Activated naive CD8-positive, alpha-beta T cell treated with anti-CD3 and anti-CD28 coated beads for 36 hours (primary cell): ENCODE results near the gene KIR2DL4. TPM values are rescaled to one million over a fixed set of nuclear protein-coding genes. Genes with fewer than 3 reads are reported as not detected.
"Not testable (repeated sequence)": the region's sequence is repeated elsewhere in the genome, so short reads cannot be mapped to it uniquely, and the experiment has no call there.

ENCODE experiments used
- DNase-seq: peaks from one replicate; pipeline ENCODE4 v3.0.0; 2021
- H3K27ac Mint-ChIP-seq: one replicate; pipeline ENCODE4 v1.8.0; 2022; ENCODE audit warnings: mild to moderate bottlenecking, moderate library complexity, mixed read lengths
- H3K27me3 Mint-ChIP-seq: one replicate; pipeline ENCODE4 v1.8.0; 2022; ENCODE audit warnings: mild to moderate bottlenecking, mixed read lengths
- H3K36me3 Mint-ChIP-seq: one replicate; pipeline ENCODE4 v1.8.0; 2021; ENCODE audit warnings: mild to moderate bottlenecking, mixed read lengths
- H3K4me1 Mint-ChIP-seq: one replicate; pipeline ENCODE4 v1.8.0; 2021; ENCODE audit warnings: mixed read lengths
- H3K4me3 Mint-ChIP-seq: one replicate; pipeline ENCODE4 v1.8.0; 2022; ENCODE audit warnings: mild to moderate bottlenecking, moderate library complexity, mixed read lengths
- H3K9me3 Mint-ChIP-seq: one replicate; pipeline ENCODE4 v1.8.0; 2022; ENCODE audit warnings: mixed read lengths
- total RNA-seq, 2 experiments: library from RNA; stranded (reverse); gene quantifications; one replicate each; pipeline ENCODE4 v1.2.3, GENCODE V29; 2021

The KIR2DL4 gene
- total RNA-seq, 2 experiments from 2014 or later, result not detected

- H3K27me3 Mint-ChIP-seq, result peaks cover 12% of the 10 kb centered on the region
These were observed 24.7 kb downstream of the KIR2DL4 start for GRCh38 chr19:54828064-54828463.

DNA sequence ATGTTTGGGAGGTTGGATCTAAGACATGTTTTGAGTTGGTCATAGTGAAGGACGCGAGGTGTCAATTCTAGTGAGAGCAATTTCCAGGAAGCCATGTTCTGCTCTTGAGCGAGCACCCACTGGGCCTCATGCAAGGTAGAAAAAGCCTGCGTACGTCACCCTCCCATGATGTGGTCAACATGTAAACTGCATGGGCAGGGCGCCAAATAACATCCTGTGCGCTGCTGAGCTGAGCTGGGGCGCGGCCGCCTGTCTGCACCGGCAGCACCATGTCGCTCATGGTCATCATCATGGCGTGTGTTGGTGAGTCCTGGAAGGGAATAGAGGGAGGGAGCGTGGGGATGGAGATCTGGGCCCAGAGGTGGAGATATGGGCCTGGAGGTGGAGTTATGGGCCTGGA lies 29.1 kb downstream of the KIR2DL4 start, which contains the start of gene KIR2DS4:
Gene KIR2DS4 (plus strand): TSS at position 181 of the 400 bp plus-strand sequence.
- H3K4me3 Mint-ChIP-seq, H3K27ac Mint-ChIP-seq, H3K27me3 Mint-ChIP-seq, H3K4me1 Mint-ChIP-seq, H3K9me3 Mint-ChIP-seq, DNase-seq, H3K36me3 Mint-ChIP-seq: not testable (repeated sequence)

More at GRCh38 chr19:54828064-54828463, 24.7 kb downstream of the KIR2DL4 start:
- H3K9me3 Mint-ChIP-seq, DNase-seq, H3K4me3 Mint-ChIP-seq, H3K27ac Mint-ChIP-seq, H3K4me1 Mint-ChIP-seq, H3K36me3 Mint-ChIP-seq: not testable (repeated sequence)

DNA sequence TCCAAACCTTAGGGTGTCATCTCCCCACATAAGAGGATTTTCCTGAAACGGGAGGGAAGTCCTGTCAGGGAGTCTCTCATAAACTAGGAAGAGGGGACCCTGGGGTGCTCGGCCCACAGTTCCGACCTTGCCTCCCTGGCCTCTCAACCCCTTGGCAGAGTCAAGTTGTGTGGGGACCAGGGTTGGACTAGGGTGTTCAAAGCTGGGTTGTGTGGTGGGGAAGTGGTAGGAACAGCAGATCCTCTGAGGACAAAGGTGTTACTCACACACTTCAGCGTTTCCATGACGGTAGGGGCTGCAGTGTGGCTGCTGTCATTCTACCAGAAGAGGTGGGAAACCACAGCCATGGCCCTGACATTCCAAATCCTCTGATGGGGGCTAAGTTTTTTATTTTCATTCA lies 31.7 kb downstream of the KIR2DL4 start:
- not testable (repeated sequence) for H3K36me3 Mint-ChIP-seq, H3K27ac Mint-ChIP-seq, H3K9me3 Mint-ChIP-seq, H3K4me1 Mint-ChIP-seq, H3K27me3 Mint-ChIP-seq, H3K4me3 Mint-ChIP-seq, DNase-seq

DNA sequence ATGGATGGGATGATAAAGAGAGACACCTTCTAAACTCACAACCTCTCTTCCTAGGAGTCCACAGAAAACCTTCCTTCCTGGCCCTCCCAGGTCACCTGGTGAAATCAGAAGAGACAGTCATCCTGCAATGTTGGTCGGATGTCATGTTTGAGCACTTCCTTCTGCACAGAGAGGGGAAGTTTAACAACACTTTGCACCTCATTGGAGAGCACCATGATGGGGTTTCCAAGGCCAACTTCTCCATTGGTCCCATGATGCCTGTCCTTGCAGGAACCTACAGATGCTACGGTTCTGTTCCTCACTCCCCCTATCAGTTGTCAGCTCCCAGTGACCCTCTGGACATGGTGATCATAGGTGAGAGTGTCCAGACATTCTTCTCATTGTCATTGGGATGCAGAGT lies 34.1 kb downstream of the KIR2DL4 start:
- H3K27me3 Mint-ChIP-seq, H3K27ac Mint-ChIP-seq, H3K9me3 Mint-ChIP-seq, H3K4me3 Mint-ChIP-seq, H3K4me1 Mint-ChIP-seq, DNase-seq, H3K36me3 Mint-ChIP-seq: not testable (repeated sequence)

- H3K4me1 Mint-ChIP-seq, H3K36me3 Mint-ChIP-seq, H3K4me3 Mint-ChIP-seq, H3K27me3 Mint-ChIP-seq, DNase-seq, H3K27ac Mint-ChIP-seq, H3K9me3 Mint-ChIP-seq: not testable (repeated sequence)
These were observed 39.8 kb downstream of the KIR2DL4 start for GRCh38 chr19:54843171-54843570.

DNA sequence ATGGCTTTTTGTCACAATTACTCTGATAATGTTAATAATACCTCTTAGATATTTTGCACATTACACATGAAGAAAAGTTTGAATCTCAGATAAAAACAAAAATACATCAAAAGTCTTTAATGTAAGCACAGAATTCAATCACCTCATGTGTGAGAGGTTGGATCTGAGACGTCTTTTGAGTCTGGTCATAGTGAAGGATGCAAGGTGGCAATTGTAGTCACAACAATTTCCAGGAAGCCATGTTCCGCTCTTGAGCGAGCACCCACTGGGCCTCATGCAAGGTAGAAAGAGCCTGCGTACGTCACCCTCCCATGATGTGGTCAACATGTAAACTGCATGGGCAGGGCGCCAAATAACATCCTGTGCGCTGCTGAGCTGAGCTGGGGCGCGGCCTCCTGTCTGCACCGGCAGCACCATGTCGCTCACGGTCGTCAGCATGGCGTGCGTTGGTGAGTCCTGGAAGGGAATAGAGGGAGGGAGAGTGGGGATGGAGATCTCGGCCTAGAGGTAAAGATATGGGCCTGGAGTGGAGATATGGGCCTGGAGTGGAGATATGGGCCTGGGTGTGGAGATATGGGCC lies 46.7 kb downstream of the KIR2DL4 start, which contains the start of gene KIR3DL2:
Gene KIR3DL2 (plus strand): TSS at position 383 of the 580 bp plus-strand sequence. CDS start 33 bp downstream, at position 416.
- not testable (repeated sequence) for DNase-seq, H3K4me1 Mint-ChIP-seq, H3K9me3 Mint-ChIP-seq, H3K4me3 Mint-ChIP-seq, H3K27ac Mint-ChIP-seq, H3K36me3 Mint-ChIP-seq
- H3K27me3 Mint-ChIP-seq, result peaks cover 10% of the 10 kb centered on the region

DNA sequence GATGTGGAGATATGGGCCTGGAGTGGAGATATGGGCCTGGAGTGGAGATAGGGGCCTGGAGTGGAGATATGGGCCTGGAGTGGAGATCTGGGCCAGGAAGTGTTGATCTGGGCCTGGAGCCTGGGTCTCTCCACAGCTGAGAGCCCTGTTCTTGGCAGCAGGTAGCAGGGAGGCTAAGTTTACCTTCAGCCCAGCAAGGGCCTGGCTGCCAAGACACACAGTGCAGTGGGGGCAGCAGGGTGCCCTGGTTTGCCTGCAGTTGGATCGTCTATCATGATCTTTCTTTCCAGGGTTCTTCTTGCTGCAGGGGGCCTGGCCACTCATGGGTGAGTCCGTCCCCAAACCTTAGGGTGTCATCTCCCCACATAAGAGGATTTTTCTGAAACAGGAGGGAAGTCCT lies 47.5 kb downstream of the KIR2DL4 start:
- Mint-ChIP-seq H3K36me3 (no peaks in the 10 kb centered on the region), H3K27ac (no peak overlapping the region), H3K4me1 (no peaks in the 10 kb centered on the region), H3K4me3 (no peak overlapping the region), H3K27me3 (peaks cover 10% of the 10 kb centered on the region), H3K9me3 (peaks cover 2% of the 10 kb centered on the region)
- no peak for DNase-seq

GRCh38 chr19:54851353-54851752 lies 47.9 kb downstream of the KIR2DL4 start:
- Mint-ChIP-seq H3K36me3 (no peaks in the 10 kb centered on the region), H3K4me1 (no peaks in the 10 kb centered on the region), H3K27me3 (peaks cover 10% of the 10 kb centered on the region), H3K9me3 (peaks cover 2% of the 10 kb centered on the region), H3K27ac (no peak overlapping the region), H3K4me3 (no peak overlapping the region)
- no peak for DNase-seq

DNA sequence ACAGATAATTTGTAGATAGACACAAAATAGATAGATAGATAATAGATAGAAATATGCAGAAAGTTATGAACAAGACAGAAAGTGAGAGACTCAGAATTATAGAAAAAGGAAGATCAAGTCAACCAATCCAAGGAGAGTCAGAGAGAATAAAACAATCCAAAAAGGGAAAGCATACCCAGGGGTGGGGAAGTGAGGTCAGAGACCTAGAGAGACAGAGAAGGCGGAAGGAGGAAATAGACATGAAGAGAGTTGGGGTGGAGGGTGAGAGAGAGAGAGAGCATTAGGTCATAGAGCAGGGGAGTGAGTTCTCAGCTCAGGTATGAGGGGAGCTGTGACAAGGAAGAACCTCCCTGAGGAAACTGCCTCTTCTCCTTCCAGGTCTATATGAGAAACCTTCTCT lies 51.8 kb downstream of the KIR2DL4 start:
- H3K36me3 Mint-ChIP-seq, H3K4me3 Mint-ChIP-seq, DNase-seq, H3K9me3 Mint-ChIP-seq, H3K4me1 Mint-ChIP-seq, H3K27ac Mint-ChIP-seq: not testable (repeated sequence)
- H3K27me3 Mint-ChIP-seq, result peaks cover 16% of the 10 kb centered on the region

DNA sequence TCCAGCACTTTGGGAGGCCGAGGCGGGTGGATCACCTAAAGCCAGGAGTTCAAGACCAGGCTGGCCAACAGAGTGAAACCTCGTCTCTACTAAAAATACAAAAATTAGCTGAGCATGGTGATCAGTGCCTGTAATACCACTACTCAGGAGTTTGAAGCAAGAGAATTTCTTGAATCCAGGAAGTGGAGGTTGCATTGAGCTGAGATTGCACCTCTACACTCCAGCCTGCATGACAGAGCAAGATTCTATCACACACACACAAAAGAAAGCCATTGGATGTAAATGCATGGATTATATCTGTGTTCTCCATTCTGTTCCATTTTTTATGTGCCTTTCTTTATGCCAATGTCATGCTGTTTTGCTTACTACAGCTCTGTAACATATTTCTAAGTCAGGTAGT lies 55.1 kb downstream of the KIR2DL4 start:
- not testable (repeated sequence) for H3K4me3 Mint-ChIP-seq, H3K27ac Mint-ChIP-seq, H3K9me3 Mint-ChIP-seq, DNase-seq, H3K4me1 Mint-ChIP-seq, H3K36me3 Mint-ChIP-seq
- peaks cover 16% of the 10 kb centered on the region for H3K27me3 Mint-ChIP-seq

- H3K27me3 Mint-ChIP-seq, result peaks cover 15% of the 10 kb centered on the region
- not testable (repeated sequence) for H3K4me3 Mint-ChIP-seq, H3K36me3 Mint-ChIP-seq, H3K27ac Mint-ChIP-seq, H3K9me3 Mint-ChIP-seq, H3K4me1 Mint-ChIP-seq, DNase-seq
These were observed 56.0 kb downstream of the KIR2DL4 start for GRCh38 chr19:54859421-54859820.

- H3K36me3 Mint-ChIP-seq, H3K27ac Mint-ChIP-seq, H3K4me1 Mint-ChIP-seq, H3K4me3 Mint-ChIP-seq, H3K9me3 Mint-ChIP-seq, DNase-seq: not testable (repeated sequence)
- peaks cover 33% of the 10 kb centered on the region for H3K27me3 Mint-ChIP-seq
These were observed 60.0 kb downstream of the KIR2DL4 start for GRCh38 chr19:54863459-54863858.

Other genes starting within 250 kb of the KIR2DL4 start
- gene LILRA2, start 229.8 kb upstream of the KIR2DL4 start, total RNA-seq, result not detected
- not detected for gene LILRA1, start 210.0 kb upstream of the KIR2DL4 start, total RNA-seq
- gene LILRB1, start 173.1 kb upstream of the KIR2DL4 start, total RNA-seq, result under 1 TPM; 0.25 to 0.72 TPM
- gene LILRB4, start 140.6 kb upstream of the KIR2DL4 start, total RNA-seq, result not detected
- gene KIR3DL3, start 79.2 kb upstream of the KIR2DL4 start, total RNA-seq, result not detected
- gene KIR2DL3, start 65.1 kb upstream of the KIR2DL4 start, total RNA-seq, result not detected
- not detected for gene KIR2DL1, start 33.8 kb upstream of the KIR2DL4 start, total RNA-seq
- gene KIR3DL1, start 12.9 kb downstream of the KIR2DL4 start, total RNA-seq, result not detected
- under 1 TPM in 1 of 2 experiments, not detected in 1; 0.14 TPM for gene KIR2DS4, start 29.1 kb downstream of the KIR2DL4 start, total RNA-seq
- gene KIR3DL2, start 46.8 kb downstream of the KIR2DL4 start, total RNA-seq, result under 1 TPM in 1 of 2 experiments, not detected in 1; 0.18 TPM
- not detected for gene FCAR, start 70.6 kb downstream of the KIR2DL4 start, total RNA-seq
- gene NCR1, start 102.5 kb downstream of the KIR2DL4 start, total RNA-seq, result under 1 TPM in 1 of 2 experiments, not detected in 1; 0.43 TPM
- not detected for gene NLRP7, start 143.9 kb downstream of the KIR2DL4 start, total RNA-seq
- 10 to 100 TPM; 19.9 to 20.8 TPM for gene NLRP2, start 162.8 kb downstream of the KIR2DL4 start, total RNA-seq
- gene GP6, start 234.7 kb downstream of the KIR2DL4 start, total RNA-seq, result not detected